Glomerular endothelial cell (primary cell): ENCODE measurements around the gene SLC13A3. TPM values are rescaled to one million over a fixed set of nuclear protein-coding genes. Genes with fewer than 3 reads are reported as not detected.

ENCODE experiments used
- DNase-seq: peaks from one replicate; pipeline ENCODE4 v3.0.0-alpha.2; 2011; ENCODE audit warnings: low read depth, low spot score; ENCODE audit errors: extremely low read depth
- total RNA-seq: library from RNA; depleted of rRNA; stranded (reverse); fragments of >200 nt; gene quantifications from 2 replicates; pipeline ENCODE4 v1.2.3, GENCODE V29; 2015

The SLC13A3 gene
- total RNA-seq, 1 donor from 2014 or later = 0.47 TPM

DNA sequence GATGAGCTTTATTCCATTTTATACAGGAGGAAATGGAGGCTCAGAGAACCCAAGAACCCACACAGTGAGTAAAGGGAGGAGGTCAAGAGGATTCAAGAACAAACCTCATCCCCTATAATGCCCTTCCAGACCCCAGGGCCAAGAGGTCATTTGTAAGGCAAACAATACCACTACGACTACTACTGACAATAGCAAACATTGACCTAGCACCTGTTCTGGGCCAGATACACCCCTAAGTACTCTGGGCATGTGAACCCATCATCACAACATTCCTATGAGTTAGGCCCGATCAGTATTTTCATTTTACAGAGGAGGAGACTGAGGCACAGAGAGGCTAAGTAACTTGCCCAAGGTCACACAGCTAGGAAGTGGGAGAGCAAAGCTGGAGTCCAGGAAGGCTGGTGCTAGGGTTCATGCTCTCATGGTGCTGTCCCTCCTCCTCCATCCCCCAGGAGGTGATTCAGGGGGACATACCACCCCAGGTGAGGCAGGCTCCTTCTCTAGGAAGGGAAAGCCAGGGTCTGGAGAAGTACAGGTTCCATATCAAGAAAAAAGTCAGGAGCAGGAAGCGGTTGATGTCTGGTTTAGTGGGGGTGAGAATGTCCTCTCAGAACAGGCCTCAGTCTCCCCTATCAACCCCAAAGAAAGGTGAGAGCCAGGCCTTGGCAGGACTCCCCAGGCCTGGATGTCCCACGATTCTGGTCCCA, 13.7 kb downstream of the SLC13A3 start:
- DNase-seq = no peak

DNA sequence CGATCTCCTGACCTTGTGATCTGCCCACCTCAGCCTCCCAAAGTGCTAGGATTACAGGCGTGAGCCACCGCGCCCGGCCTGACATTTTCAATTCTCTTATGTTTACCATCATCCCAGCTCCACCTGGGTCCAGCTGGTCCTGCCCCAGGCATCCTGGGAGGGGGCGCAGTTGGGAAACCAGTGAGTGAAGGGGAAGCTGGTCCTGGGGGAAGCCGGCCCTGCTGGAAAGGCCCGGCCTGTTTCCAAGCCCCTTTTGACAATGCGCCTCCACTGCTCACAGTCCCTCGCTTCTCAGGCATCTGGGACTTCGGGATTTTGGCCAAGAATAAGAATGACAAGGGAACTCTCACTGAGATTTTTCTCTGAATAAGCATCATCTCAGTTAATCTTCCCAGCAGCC, 14.2 kb downstream of the SLC13A3 start:
- no peak for DNase-seq

- DNase-seq = no peak
These were observed 14.7 kb downstream of the SLC13A3 start for GRCh38 chr20:46636514-46636913.

GRCh38 chr20:46635514-46636136, 15.6 kb downstream of the SLC13A3 start:
- no peak for DNase-seq

DNA sequence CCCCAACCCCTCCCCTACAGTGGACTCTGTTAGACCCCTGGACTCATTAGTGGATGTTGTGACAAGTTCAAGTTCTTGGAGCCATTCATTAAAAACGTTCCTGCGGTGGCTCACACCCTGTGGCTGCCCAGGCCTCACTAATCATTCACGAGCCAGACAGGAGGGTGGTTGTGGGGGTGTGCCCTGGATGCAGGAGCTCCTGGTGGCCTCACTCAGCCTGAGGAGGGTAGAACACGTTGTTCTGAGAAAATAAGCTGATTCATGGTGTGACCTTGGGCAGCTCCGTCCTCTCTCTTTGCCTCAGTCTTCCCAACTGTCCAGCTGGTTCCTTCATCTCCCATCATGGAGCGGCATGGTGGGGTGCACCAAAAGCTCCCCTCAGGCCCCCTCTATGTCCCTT, 16.7 kb downstream of the SLC13A3 start:
- no peak for DNase-seq

GRCh38 chr20:46631874-46632446, 19.3 kb downstream of the SLC13A3 start:
- no peak for DNase-seq

DNA sequence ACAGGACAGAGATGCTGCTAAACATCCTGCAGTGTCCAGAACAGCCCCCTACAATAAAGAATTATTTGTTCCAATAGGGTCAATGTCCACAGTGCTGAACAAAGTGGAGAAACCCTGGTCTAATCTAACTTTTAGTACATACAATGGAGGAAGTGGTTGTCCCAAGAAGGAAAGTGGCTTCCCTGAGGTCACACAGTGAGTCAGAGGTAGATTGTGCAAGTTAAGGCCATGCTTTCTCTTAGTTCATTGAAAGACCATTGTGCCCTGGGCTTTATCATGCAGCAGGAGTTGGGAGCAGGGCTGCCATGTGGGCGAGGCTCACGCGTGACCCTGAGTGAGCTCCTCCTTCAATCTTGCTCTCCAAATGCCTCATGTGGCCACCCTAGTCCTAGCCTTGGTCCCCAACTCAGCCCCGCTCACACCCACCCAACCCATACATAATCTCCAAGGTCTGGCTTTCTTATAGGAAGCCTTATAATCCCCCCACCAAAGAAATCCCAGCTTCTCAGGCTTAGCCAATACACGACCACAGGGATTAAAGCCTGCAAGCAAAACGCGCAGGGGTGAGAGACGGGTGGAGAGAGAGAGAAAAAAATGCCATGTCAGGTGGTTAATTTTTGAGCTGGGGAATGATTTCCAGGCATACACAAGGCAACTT, 19.9 kb downstream of the SLC13A3 start:
- no peak for DNase-seq

- no peak for DNase-seq
These were observed 21.0 kb downstream of the SLC13A3 start for GRCh38 chr20:46630306-46630705.

- no peak for DNase-seq
These were observed 21.9 kb downstream of the SLC13A3 start for GRCh38 chr20:46629341-46629740.

DNA sequence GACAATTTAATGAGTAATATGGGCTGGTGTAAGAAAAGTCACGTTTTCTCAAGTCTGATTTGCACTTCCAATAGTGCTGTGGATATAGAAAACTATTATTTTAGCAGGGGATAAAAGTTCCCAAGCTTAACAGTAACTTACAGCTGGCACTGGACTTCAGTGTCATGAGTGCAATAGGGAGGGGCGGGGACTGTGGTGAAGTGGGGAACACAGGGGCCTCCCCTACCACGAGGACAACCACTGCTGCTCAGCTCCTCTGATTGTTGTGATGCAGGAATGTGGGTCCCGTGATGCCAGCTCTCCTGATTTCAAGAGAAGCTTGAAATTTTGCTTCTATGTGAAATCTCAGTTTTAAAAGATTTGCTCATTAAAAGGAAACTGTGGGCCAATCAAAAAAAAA, 24.0 kb downstream of the SLC13A3 start:
- no peak for DNase-seq

DNA sequence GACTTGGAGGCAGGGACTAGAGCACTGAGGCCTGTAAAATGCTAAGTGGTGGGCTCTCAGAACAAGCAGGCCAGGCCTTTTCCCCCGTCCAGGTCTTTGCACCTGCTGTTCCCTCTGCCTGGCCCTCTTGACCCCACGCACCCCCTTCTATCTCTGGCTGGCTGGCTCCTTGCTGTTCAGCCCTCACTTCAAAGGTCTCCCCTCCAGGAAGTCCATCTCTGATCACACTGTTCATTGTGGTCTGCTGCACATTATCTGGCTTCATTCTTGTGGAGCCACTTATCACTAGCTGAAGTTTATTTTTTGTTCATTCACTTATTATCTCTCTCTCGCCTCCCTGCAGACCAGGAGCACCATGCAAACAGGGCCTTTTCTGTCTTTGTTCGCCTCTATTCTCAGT, 24.5 kb downstream of the SLC13A3 start:
- DNase-seq = no peak

DNA sequence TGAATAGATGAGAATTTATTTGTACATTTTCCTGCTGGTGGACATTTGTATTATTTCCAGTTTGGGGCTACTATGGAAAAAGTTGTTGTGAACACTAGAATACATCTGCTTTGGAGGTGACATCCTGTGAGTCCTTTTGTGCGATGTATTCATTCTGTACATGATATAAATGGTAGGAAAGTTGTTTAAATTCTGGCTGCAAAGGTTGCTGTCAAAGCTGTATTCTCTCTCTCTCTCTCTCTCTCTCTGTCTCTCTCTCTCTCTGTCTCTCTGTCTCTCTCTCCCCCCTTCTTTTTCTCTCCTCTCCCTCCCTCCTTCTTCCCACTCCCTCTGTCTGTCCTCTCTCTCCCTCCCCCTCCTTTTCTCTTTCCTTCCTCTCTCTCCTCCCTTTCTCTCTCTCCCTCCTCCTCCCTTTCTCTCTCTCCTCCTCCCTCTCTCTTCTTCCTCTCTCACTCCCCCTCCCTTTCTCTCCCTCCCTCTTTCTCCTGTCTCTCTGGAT, 25.3 kb downstream of the SLC13A3 start:
- DNase-seq = no peak

GRCh38 chr20:46624946-46625345, 26.3 kb downstream of the SLC13A3 start:
- no peak for DNase-seq

- DNase-seq = no peak
These were observed 29.1 kb downstream of the SLC13A3 start for GRCh38 chr20:46622165-46622564.

GRCh38 chr20:46621492-46621891, 29.8 kb downstream of the SLC13A3 start:
- no peak for DNase-seq

- no peak for DNase-seq
These were observed 31.8 kb downstream of the SLC13A3 start for GRCh38 chr20:46619445-46619844.

- no peak for DNase-seq
These were observed 32.8 kb downstream of the SLC13A3 start for GRCh38 chr20:46618316-46619100.

DNA sequence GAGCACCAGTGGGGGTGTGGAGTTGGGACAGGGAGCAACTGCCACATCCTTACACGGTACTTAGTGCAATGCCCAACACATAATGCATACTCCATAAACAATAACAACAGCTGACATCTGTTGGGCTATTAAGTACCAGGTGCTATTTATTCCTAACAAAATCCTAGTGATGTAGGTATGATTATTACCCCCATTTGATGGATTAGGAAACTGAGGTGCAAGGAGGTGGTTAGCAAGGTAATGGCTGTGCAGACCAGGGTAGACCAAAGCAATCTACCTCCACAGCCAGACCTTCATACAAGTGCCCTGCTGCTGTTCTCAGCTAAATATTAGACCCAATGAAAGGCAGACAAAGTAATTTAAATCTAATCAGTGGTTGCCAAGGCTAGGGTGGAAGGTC, 36.8 kb downstream of the SLC13A3 start:
- no peak for DNase-seq

DNA sequence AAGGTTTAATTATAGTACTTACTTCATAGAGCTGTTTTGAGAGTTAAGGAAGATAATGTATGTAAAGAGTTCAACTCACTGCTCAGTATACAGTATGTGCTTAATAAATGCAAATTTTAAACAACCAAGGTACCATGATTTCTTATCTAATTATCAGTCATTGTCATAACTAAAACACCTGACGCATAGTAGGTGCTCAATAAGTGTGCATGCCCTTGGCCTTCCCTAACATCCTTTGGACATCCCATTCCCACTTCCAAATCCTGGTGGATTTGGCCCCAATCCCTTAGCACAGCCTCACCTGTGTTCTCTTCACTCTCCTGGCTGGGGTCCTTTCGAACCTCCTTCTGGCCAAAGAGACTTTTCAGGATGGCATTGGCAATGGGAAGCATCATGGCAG, 41.1 kb downstream of the SLC13A3 start:
- no peak for DNase-seq

- no peak for DNase-seq
These were observed 42.2 kb downstream of the SLC13A3 start for GRCh38 chr20:46609043-46609442.
